HEK293T (cell line): ENCODE measurements around the gene CROCC.
"Not testable (repeated sequence)": the region's sequence is repeated elsewhere in the genome, so short reads cannot be mapped to it uniquely, and the experiment has no call there.

Source experiments
- CTCF ChIA-PET: fragments of 350-600 bp; formaldehyde crosslinking; extraction: SDS; loops from one replicate; lab custom pipeline; 2021; ENCODE audit warnings: antibody characterized with exemption, inconsistent platforms; lab: Yijun Ruan, JAX
- POLR2A ChIA-PET: fragments of 350-600 bp; formaldehyde crosslinking; extraction: SDS; loops from one replicate; lab custom pipeline; 2020; ENCODE audit warnings: antibody characterized with exemption, inconsistent platforms; lab: Yijun Ruan, JAX
- DNase-seq: peaks from one replicate; pipeline ENCODE4 v3.0.0; 2012; ENCODE audit warnings: mixed read lengths; ENCODE audit errors: extremely low spot score
- ARNT ChIP-seq: fragments of 450-650 bp; IDR thresholded peaks from 2 replicates; pipeline ENCODE4 v1.6.1; 2017; ENCODE audit warnings: mild to moderate bottlenecking
- BHLHE40 ChIP-seq: fragments of 450-650 bp; IDR thresholded peaks from 2 replicates; pipeline ENCODE4 v1.6.1; 2016; ENCODE audit warnings: mild to moderate bottlenecking, moderate library complexity, borderline replicate concordance
- CTBP1 ChIP-seq: fragments of 450-650 bp; IDR thresholded peaks from 2 replicates; pipeline ENCODE4 v1.6.1; 2016; ENCODE audit warnings: borderline replicate concordance
- ELF4 ChIP-seq: fragments of 450-650 bp; IDR thresholded peaks from 2 replicates; pipeline ENCODE4 v1.6.1; 2017; ENCODE audit warnings: antibody characterized with exemption
- FOXA1 ChIP-seq: fragments of 450-650 bp; IDR thresholded peaks from 2 replicates; pipeline ENCODE4 v1.6.1; 2016; ENCODE audit warnings: mild to moderate bottlenecking
- FOXK2 ChIP-seq: fragments of 450-650 bp; IDR thresholded peaks from 2 replicates; pipeline ENCODE4 v1.6.1; 2016; ENCODE audit warnings: mild to moderate bottlenecking
- FOXM1 ChIP-seq: fragments of 450-650 bp; IDR thresholded peaks from 2 replicates; pipeline ENCODE4 v1.6.1; 2017; ENCODE audit warnings: mild to moderate bottlenecking, borderline replicate concordance
- HDGF ChIP-seq: fragments of 450-650 bp; IDR thresholded peaks from 2 replicates; pipeline ENCODE4 v1.6.1; 2017; ENCODE audit warnings: antibody characterized with exemption, borderline replicate concordance
- L3MBTL2 ChIP-seq: fragments of 450-650 bp; conservative IDR thresholded peaks from 2 replicates; pipeline ENCODE4 v1.6.1; 2016; ENCODE audit warnings: mild to moderate bottlenecking
- LEF1 ChIP-seq: fragments of 450-650 bp; IDR thresholded peaks from 2 replicates; pipeline ENCODE4 v1.6.1; 2017; ENCODE audit warnings: mild to moderate bottlenecking, borderline replicate concordance
- NFRKB ChIP-seq: fragments of 450-650 bp; IDR thresholded peaks from 2 replicates; pipeline ENCODE4 v1.6.1; 2016; ENCODE audit warnings: mild to moderate bottlenecking, moderate library complexity
- SP1 ChIP-seq: fragments of 450-650 bp; IDR thresholded peaks from 2 replicates; pipeline ENCODE4 v1.6.1; 2017
- SUZ12 ChIP-seq: fragments of 450-650 bp; IDR thresholded peaks from 2 replicates; pipeline ENCODE4 v1.6.1; 2016; ENCODE audit warnings: mild to moderate bottlenecking
- TARDBP ChIP-seq: fragments of 450-650 bp; IDR thresholded peaks from 2 replicates; pipeline ENCODE4 v1.6.1; 2016
- ZNF384 ChIP-seq: fragments of 450-650 bp; IDR thresholded peaks from 2 replicates; pipeline ENCODE4 v1.6.1; 2016
- TF ChIP-seq, protein P1 (sequence below): fragments of 450-650 bp; IDR thresholded peaks from 2 replicates; pipeline ENCODE4 v1.6.1; 2016

The CROCC gene

DNA sequence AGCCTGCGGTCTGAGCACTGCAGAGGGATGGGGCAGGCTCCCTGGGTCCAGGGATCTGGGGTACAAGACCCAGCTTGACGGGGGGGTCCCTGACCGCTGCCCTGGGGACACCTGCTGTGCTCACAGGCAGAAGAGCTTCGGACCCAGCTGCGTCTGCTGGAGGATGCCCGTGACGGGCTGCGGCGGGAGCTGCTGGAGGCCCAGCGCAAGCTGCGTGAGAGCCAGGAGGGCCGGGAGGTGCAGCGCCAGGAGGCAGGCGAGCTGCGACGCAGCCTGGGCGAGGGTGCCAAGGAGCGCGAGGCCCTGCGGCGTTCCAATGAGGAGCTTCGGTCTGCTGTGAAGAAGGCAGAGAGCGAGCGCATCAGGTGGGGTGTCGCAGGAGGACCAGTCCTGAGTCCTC is 33.5 kb downstream of the CROCC start:
- no peak for DNase-seq
- ChIA-PET CTCF (interaction anchor here (1.5 kb wide), 1 partner anchor 91 kb away, joined by 9 read pairs; no protein-coding TSS in a partner anchor), POLR2A (no interaction called here)
- no peak for TF ChIP-seq CTBP1
- no peak for TF ChIP-seq FOXA1
- no peak for TF ChIP-seq HDGF
- TF ChIP-seq ELF4 = no peak
- no peak for TF ChIP-seq ARNT
- TF ChIP-seq ZNF384 = no peak
- no peak for TF ChIP-seq SUZ12
- no peak for TF ChIP-seq NFRKB
- TF ChIP-seq, protein P1, sequence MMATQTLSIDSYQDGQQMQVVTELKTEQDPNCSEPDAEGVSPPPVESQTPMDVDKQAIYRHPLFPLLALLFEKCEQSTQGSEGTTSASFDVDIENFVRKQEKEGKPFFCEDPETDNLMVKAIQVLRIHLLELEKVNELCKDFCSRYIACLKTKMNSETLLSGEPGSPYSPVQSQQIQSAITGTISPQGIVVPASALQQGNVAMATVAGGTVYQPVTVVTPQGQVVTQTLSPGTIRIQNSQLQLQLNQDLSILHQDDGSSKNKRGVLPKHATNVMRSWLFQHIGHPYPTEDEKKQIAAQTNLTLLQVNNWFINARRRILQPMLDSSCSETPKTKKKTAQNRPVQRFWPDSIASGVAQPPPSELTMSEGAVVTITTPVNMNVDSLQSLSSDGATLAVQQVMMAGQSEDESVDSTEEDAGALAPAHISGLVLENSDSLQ = no peak
- TF ChIP-seq L3MBTL2 = no peak

DNA sequence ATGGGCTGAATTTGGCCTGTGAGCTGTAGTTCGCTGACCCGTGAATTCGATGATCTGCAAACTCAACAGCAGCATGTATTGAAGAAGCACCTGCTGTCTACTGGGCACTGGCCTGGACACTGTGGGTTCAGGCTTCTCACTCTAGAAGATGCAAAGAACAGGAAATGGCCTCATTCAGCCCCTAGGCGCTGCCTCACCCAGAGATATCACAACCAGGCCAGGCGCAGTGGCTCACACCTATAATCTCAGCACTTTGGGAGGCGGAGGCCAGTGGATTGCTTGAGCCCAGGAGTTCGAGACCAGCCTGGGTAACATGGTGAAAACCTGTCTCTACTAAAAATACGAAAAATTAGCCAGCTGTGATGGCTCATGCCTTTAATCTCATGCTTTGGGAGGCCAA is 35.0 kb downstream of the CROCC start:
- ChIA-PET CTCF (interaction anchor here (0.7 to 1.5 kb wide), 2 partner anchors 89 to 520 kb away, joined by 3 to 9 read pairs; no protein-coding TSS in a partner anchor), POLR2A (interaction anchor here (1.0 kb wide), 1 partner anchor 52 kb away, joined by 4 read pairs; no protein-coding TSS in a partner anchor)
- no peak for DNase-seq
- no peak for TF ChIP-seq HDGF
- no peak for TF ChIP-seq SUZ12
- no peak for TF ChIP-seq TARDBP
- TF ChIP-seq NFRKB = no peak
- no peak for TF ChIP-seq FOXM1
- no peak for TF ChIP-seq LEF1
- no peak for TF ChIP-seq L3MBTL2

DNA sequence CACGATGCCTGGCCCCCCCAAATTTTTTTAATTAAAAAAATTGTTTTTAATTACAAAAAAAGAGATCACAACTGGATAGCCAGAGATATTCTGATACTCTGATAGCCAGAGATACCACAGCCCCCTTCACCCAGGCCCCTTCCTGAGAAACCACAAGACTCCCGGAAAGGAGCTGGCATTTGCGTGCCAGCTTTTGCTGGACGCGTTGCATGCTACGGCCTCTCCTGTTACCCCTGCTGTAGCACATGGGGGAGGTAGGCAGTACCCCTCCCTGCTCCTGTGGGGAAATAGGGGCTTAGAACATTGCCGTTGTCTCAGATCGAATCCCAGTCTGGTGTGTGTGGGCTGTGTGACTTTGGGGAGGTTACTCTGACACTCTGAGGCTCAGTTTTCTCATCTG is 36.0 kb downstream of the CROCC start:
- ChIA-PET POLR2A (no interaction called here), CTCF (interaction anchor here (0.6 kb wide), 1 partner anchor 90 kb away, joined by 3 read pairs; no protein-coding TSS in a partner anchor)
- DNase-seq = no peak
- TF ChIP-seq ZNF384 = no peak
- TF ChIP-seq FOXM1 = no peak
- no peak for TF ChIP-seq ARNT
- no peak for TF ChIP-seq ELF4
- no peak for TF ChIP-seq TARDBP
- no peak for TF ChIP-seq FOXK2

DNA sequence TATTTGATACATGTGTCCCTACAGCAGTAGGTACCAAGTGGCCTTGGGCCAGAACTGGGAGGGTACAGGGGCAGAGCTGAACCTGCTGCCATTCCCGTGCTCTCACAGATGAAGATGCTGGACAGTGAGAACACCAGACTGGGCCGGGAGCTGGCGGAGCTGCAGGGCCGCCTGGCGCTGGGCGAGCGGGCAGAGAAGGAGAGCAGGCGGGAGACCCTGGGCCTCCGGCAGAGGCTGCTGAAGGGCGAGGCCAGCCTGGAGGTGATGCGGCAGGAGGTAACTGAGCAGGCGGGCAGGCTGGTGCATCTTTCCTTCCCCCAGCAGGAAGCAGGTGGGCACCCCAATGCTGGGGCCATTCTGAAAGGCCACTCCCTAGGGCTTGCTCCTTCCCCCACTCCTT is 36.7 kb downstream of the CROCC start:
- TF ChIP-seq FOXM1 = no peak
- no peak for TF ChIP-seq BHLHE40
- no peak for TF ChIP-seq TARDBP
- no peak for TF ChIP-seq ZNF384
- TF ChIP-seq ELF4 = no peak
- TF ChIP-seq CTBP1 = no peak
- no peak for DNase-seq
- ChIA-PET CTCF (no interaction called here), POLR2A (no interaction called here)

DNA sequence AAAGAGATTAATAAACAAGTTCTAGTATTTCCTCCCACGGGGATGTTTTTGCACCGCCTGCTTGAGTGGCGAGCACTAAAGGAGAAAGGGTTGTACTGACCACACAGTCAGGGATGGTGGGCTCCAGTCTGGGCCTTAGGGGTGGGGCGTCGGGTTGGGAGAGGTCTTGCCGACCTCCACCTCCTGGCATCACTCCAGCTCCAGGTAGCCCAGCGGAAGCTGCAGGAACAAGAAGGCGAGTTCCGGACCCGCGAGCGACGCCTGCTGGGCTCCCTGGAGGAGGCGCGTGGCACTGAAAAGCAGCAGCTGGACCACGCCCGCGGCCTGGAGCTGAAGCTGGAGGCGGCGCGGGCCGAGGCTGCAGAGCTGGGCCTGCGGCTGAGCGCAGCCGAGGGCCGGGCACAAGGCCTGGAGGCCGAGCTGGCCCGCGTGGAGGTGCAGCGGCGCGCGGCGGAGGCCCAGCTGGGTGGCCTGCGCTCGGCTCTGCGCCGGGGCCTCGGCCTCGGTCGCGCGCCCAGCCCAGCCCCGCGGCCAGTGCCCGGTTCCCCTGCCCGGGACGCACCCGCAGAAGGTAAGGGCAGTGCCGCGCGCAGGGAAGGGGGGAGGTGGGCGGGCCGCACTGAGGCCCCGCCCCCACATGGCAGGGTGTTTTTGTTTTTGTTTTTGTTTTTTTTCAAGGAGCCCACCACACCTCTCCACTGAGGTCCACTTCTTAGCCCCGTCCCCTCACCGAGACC is 39.0 kb downstream of the CROCC start:
- CTCF ChIA-PET = interaction anchor here (0.6 to 1.8 kb wide), 9 partner anchors 9 to 340 kb away, joined by 3 to 18 read pairs (median 6); no protein-coding TSS in a partner anchor
- TF ChIP-seq SP1 (no peak), LEF1 (no peak; the same call in 1 of the 2 replicates), SUZ12 (no peak), HDGF (no peak), ARNT (no peak), CTBP1 (no peak), FOXM1 (no peak)
- TF ChIP-seq, protein P1 = no peak

DNA sequence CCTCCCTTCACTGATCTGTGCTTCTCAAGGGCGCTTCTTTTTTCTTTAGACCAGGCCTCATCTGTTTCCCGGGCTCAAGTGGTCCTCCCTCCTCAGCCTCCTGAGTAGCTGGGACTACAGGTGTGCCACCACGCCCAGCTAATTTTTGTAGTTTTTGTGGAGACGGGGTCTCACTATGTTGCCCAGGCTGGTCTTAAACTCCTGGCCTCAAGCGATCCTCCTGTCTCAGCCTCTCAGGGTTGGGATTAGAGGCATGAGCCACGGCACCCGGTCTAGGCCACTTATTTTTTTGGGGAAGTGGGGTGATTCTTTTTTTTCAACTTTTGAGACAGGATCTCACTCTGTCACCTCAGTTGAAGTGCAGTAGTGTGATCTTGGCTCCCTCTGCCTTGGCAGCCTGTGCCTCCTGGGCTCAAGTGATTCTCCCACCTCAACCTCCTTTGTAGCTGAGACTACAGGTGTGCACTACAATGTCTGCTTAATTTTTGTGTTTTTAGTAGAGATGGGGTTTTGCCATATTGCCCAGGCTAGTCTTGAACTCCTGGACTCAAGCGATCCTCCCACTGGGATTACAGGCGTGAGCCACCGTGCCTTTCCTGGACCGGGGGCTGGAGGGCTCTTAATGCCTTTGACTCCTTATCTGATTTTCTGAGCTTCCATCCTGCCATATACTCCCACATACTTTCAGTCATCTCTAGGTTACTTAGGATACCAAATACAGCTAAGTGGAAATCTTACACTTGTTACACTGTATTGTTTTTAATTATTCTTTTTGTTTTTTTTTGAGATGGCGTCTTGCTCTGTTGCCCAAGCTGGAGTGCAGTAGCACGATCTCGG is 39.8 kb downstream of the CROCC start:
- DNase-seq = no peak
- TF ChIP-seq ZNF384 = no peak
- no peak for TF ChIP-seq ELF4
- no peak for TF ChIP-seq ARNT
- no peak for TF ChIP-seq SP1
- TF ChIP-seq, protein P1 = no peak
- TF ChIP-seq SUZ12 = no peak
- no peak for TF ChIP-seq HDGF
- TF ChIP-seq FOXK2 = no peak
- TF ChIP-seq BHLHE40 = no peak
- TF ChIP-seq FOXA1 = no peak
- no peak for TF ChIP-seq CTBP1
- no peak for TF ChIP-seq NFRKB
- no peak for TF ChIP-seq FOXM1
- CTCF ChIA-PET = interaction anchor here (0.6 to 1.8 kb wide), 4 partner anchors 10 to 91 kb away, joined by 3 to 18 read pairs (median 6); no protein-coding TSS in a partner anchor
- POLR2A ChIA-PET = interaction anchor here (1.2 to 2.2 kb wide), 5 partner anchors 9 to 56 kb away, joined by 3 to 8 read pairs (median 5); partner anchors contain the start of gene MFAP2

More for the DNA sequence above, 39.0 kb downstream of the CROCC start:
- peak; percentile 76 for DNase-seq
- POLR2A ChIA-PET = interaction anchor here (0.6 to 2.2 kb wide), 9 partner anchors 9 to 90 kb away, joined by 3 to 8 read pairs (median 3); partner anchors contain the start of gene MFAP2

DNA sequence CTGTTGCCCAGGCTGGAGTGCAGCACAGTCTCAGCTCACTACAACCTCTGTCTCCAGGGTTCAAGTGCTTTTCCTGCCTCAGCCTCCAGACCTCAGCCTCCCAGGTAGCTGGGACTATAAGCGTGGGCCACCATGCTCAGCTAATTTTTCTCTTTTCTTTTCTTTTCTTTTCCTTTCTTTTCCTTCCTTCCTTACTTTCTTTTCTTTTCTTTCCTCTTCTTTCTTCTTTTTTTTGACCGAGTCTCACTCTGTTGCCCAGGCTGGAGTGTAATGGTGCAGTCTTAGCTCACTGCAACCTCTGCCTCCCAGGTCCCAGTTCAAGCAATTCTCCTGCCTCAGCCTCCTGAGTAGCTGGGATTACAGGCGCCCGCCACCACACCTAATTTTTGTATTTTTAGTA is 42.4 kb downstream of the CROCC start:
- CTCF ChIA-PET = interaction anchor here (0.7 kb wide), 1 partner anchor 352 kb away, joined by 3 read pairs; no protein-coding TSS in a partner anchor
- POLR2A ChIA-PET, DNase-seq: not testable (repeated sequence)
